Smooth muscle cell (in vitro differentiated cells): Measurements from ENCODE around the gene PTGR2. TPM values are rescaled to one million over a fixed set of nuclear protein-coding genes. Genes with fewer than 3 reads are reported as not detected.

Source experiments
- DNase-seq: peaks from one replicate; lab custom pipeline; 2025; ENCODE audit not compliant: unreplicated experiment; lab: John Stamatoyannopoulos, UW
- H2AFZ ChIP-seq: fragments of 200-600 bp; sonication (generic); 2 replicates; pipeline ENCODE4 v1.6.0; 2016; ENCODE audit warnings: antibody characterized with exemption, low read depth, mild to moderate bottlenecking
- H3F3A ChIP-seq: fragments of 200-600 bp; sonication (generic); 2 replicates; pipeline ENCODE4 v1.6.0; 2017; ENCODE audit warnings: antibody characterized with exemption, low read depth
- H3K27ac ChIP-seq: fragments of 200-600 bp; sonication (generic); 2 replicates; pipeline ENCODE4 v1.5.1; 2016; ENCODE audit warnings: low read depth, mild to moderate bottlenecking
- H3K27me3 ChIP-seq: fragments of 200-600 bp; sonication (generic); 2 replicates; pipeline ENCODE4 v1.6.1; 2016; ENCODE audit warnings: low read depth, mild to moderate bottlenecking
- H3K36me3 ChIP-seq: fragments of 200-600 bp; sonication (generic); 2 replicates; pipeline ENCODE4 v1.5.1; 2016; ENCODE audit warnings: low read depth
- H3K4me1 ChIP-seq: fragments of 200-600 bp; sonication (generic); 2 replicates; pipeline ENCODE4 v1.5.1; 2016; ENCODE audit warnings: low read depth
- H3K4me2 ChIP-seq: fragments of 200-600 bp; sonication (generic); 2 replicates; pipeline ENCODE4 v1.6.0; 2016; ENCODE audit warnings: mild to moderate bottlenecking
- H3K4me3 ChIP-seq: fragments of 200-600 bp; sonication (generic); 2 replicates; pipeline ENCODE4 v1.5.1; 2016; ENCODE audit warnings: mild to moderate bottlenecking
- H3K79me2 ChIP-seq: fragments of 200-600 bp; sonication (generic); 2 replicates; pipeline ENCODE4 v1.6.0; 2016; ENCODE audit warnings: low read depth, mild to moderate bottlenecking
- H3K9ac ChIP-seq: fragments of 200-600 bp; sonication (generic); 2 replicates; pipeline ENCODE4 v1.6.0; 2016; ENCODE audit warnings: low read depth
- H3K9me3 ChIP-seq: fragments of 200-600 bp; sonication (generic); replicated peaks from 2 replicates; pipeline ENCODE4 v1.5.1; 2016; ENCODE audit warnings: low read depth
- H4K20me1 ChIP-seq: fragments of 200-600 bp; sonication (generic); 2 replicates; pipeline ENCODE4 v1.6.0; 2016; ENCODE audit warnings: low read depth
- WGBS: methylation state at CpG from one replicate; pipeline ENCODE4 v1.1.7; 2016; ENCODE audit warnings: low lambda C conversion rate; 5-methylcytosine and 5-hydroxymethylcytosine counted together
- polyA plus RNA-seq: library from polyadenylated mRNA; unstranded; fragments of >200 nt; fragmentation: Nextera tagmentation; extraction: Ambion mirVana; gene quantifications from 2 replicates; pipeline ENCODE4 v1.2.1, GENCODE V29; 2016
- total RNA-seq: library from RNA; depleted of rRNA; stranded (reverse); fragments of >200 nt; gene quantifications from 2 replicates; pipeline ENCODE4 v1.2.3, GENCODE V29; 2014
- TF ChIP-seq, protein P1 (sequence below): fragments of 200-600 bp; sonication (generic); IDR thresholded peaks from 2 replicates; pipeline ENCODE4 v1.5.1; 2017; ENCODE audit warnings: borderline replicate concordance, mild to moderate bottlenecking, antibody characterized with exemption; ENCODE audit not compliant: insufficient read depth, poor library complexity, severe bottlenecking

The PTGR2 gene
- total and polyA plus RNA-seq, 2 experiments from 2014 or later: 2.9 to 3.7 TPM

DNA sequence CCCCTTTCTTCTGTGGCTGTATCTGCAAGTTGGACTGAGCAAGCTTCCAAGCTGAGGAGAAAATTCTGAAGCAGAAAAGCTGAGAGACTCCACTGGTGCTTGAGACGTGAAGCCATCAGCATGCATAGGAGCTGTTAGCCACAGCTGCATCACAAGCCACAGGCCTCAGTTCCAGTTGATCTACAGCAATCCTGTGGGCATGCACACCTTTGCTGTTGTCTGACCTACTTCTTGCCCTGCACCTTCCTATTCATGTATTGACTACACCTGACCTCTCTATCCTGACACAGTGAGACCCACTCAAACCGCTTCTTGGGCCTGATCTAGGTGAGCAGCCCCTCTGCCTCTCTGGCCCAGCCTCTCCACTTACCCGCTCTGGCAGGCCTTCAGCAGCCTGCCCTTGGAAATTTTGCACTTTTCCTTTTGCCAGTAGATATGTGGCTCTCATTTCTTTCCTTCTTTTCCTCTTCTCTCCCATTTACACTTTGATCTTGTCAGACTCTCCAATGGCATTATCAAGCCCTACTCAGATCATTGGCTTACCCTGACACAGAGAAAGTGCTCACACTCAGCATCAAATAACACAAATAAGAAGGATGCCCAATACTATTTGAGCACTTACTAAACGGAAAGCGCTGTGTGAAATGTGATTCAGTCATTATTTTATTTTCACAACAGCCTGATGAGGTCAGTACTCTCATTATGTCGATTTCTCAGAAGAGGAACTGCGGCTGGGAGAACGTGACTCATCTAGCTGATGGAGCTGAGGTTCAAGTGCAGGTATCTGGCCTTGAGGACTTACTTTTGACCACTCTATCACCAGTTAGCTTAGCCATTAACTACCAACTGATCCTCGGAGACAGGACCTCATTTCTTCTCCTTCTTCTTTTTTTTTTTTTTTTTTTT lies 21.9 kb upstream of the PTGR2 start:
- Histone ChIP-seq H3F3A (no peaks in the 10 kb centered on the region), H3K27ac (no peak overlapping the region), H3K4me3 (no peak overlapping the region), H3K79me2 (no peaks in the 10 kb centered on the region), H3K4me2 (no peak overlapping the region), H3K27me3 (no peaks in the 10 kb centered on the region), H3K9ac (no peak overlapping the region), H3K36me3 (no peaks in the 10 kb centered on the region), H3K4me1 (peaks cover 11% of the 10 kb centered on the region), H2AFZ (no peak overlapping the region), H4K20me1 (no peaks in the 10 kb centered on the region), H3K9me3 (no peaks in the 10 kb centered on the region)
- 89% methylated on average over 9 of the region's 9 CpGs for WGBS
- DNase-seq: no peak
- TF ChIP-seq, protein P1, sequence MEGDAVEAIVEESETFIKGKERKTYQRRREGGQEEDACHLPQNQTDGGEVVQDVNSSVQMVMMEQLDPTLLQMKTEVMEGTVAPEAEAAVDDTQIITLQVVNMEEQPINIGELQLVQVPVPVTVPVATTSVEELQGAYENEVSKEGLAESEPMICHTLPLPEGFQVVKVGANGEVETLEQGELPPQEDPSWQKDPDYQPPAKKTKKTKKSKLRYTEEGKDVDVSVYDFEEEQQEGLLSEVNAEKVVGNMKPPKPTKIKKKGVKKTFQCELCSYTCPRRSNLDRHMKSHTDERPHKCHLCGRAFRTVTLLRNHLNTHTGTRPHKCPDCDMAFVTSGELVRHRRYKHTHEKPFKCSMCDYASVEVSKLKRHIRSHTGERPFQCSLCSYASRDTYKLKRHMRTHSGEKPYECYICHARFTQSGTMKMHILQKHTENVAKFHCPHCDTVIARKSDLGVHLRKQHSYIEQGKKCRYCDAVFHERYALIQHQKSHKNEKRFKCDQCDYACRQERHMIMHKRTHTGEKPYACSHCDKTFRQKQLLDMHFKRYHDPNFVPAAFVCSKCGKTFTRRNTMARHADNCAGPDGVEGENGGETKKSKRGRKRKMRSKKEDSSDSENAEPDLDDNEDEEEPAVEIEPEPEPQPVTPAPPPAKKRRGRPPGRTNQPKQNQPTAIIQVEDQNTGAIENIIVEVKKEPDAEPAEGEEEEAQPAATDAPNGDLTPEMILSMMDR: no peak

DNA sequence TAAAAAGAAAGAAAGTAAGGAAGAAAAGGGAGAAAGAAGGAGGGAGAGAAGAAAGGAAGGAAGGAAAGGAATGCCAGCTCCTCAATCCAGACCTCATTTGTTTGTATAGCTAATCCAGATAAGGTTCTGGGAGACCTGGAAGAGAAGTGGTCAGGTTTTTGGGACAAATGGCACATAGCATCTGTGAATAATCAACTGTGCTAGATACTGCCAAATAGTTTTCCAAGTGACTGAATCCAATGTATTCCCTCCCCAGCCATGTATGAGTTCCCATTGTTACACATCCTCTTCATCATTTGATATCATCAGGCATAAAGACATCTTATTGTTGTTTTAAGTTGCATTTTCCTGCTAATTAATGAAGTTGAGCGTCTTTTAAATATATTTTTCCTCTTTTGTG lies 18.6 kb upstream of the PTGR2 start:
- no peaks in the 10 kb centered on the region for H3F3A ChIP-seq
- TF ChIP-seq, protein P1: no peak
- WGBS: 89% methylated on average over 1 of the region's 1 CpG
- peaks cover 11% of the 10 kb centered on the region for H3K4me1 ChIP-seq
- no peaks in the 10 kb centered on the region for H4K20me1 ChIP-seq
- DNase-seq: no peak
- H3K9ac ChIP-seq: no peak overlapping the region
- H2AFZ ChIP-seq: peak overlapping the region; percentile 72
- peak overlapping the region; percentile 60 for H3K4me2 ChIP-seq
- H3K27me3 ChIP-seq: no peaks in the 10 kb centered on the region
- H3K79me2 ChIP-seq: no peaks in the 10 kb centered on the region
- no peaks in the 10 kb centered on the region for H3K36me3 ChIP-seq
- H3K4me3 ChIP-seq: no peak overlapping the region
- no peak overlapping the region for H3K27ac ChIP-seq
- no peaks in the 10 kb centered on the region for H3K9me3 ChIP-seq

DNA sequence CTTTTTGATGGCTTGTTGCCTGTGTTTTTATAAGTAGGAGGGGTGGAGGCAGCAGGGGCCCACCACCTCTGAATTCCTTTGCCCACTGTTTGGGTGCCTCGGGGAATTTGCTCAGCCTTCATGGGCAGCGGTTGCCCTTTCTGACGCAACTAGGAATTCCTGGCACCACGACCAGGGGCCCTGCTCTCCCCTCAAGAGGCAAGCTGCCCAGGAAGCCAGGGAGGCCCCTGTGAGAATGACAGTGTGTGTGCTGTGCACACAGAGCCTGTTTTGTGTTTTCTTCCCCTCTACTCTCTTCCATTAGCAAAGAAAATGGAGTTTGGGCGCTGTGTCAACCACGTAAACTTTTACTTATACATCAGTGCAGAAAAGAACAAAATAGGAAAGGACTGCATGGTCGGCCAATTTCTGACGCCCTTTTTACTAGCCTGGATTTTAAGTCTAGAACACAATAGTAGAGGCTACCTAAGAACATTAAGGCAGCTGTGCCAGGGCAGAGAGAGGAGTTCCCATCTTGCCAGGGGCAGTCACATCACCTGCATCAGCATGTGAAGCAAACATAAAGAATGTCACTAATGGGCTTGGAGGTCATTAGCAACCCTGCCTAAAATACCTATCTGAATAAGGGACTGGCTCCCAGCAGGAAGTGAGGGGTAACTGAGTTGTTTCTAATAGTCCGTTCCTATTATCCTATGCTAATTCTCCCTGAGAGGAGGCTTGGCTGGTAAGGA lies 17.9 kb upstream of the PTGR2 start:
- H2AFZ ChIP-seq: peak overlapping the region; percentile 72
- peaks cover 11% of the 10 kb centered on the region for H3K4me1 ChIP-seq
- H3K4me2 ChIP-seq: peak overlapping the region; percentile 60
- TF ChIP-seq, protein P1: no peak
- no peak overlapping the region for H3K9ac ChIP-seq
- H3K36me3 ChIP-seq: no peaks in the 10 kb centered on the region
- no peak for DNase-seq
- H3K27ac ChIP-seq: peak overlapping the region; percentile 12
- H4K20me1 ChIP-seq: no peaks in the 10 kb centered on the region
- no peaks in the 10 kb centered on the region for H3K27me3 ChIP-seq
- H3K4me3 ChIP-seq: no peak overlapping the region
- no peaks in the 10 kb centered on the region for H3F3A ChIP-seq
- WGBS: 41% methylated on average over 9 of the region's 9 CpGs
- H3K9me3 ChIP-seq: no peaks in the 10 kb centered on the region
- no peaks in the 10 kb centered on the region for H3K79me2 ChIP-seq
